Endodermal cell (in vitro differentiated cells): Measurements from ENCODE around the gene CXCL5. TPM values are rescaled to one million over a fixed set of nuclear protein-coding genes. Genes with fewer than 3 reads are reported as not detected.
"Not testable (repeated sequence)": the region's sequence is repeated elsewhere in the genome, so short reads cannot be mapped to it uniquely, and the experiment has no call there.

ENCODE experiments used
- DNase-seq: peaks from one replicate; pipeline ENCODE4 v3.0.0-alpha.2; 2017
- H3K27ac ChIP-seq: 2 replicates; pipeline ENCODE4 v1.5.1; 2013; ENCODE audit warnings: mild to moderate bottlenecking, low read depth, low read length, moderate library complexity
- H3K27me3 ChIP-seq: 2 replicates; pipeline ENCODE4 v1.6.1; 2013; ENCODE audit warnings: mild to moderate bottlenecking, low read length, moderate library complexity; ENCODE audit not compliant: insufficient read depth, control insufficient read depth, poor library complexity, severe bottlenecking
- H3K36me3 ChIP-seq: 2 replicates; pipeline ENCODE4 v1.7.0; 2013; ENCODE audit warnings: mild to moderate bottlenecking, low read length, moderate library complexity; ENCODE audit not compliant: control insufficient read depth, insufficient read depth
- H3K4me1 ChIP-seq: one replicate; pipeline ENCODE4 v1.7.0; 2013; ENCODE audit warnings: low read length; ENCODE audit not compliant: control insufficient read depth, insufficient read depth
- H3K4me3 ChIP-seq: 2 replicates; pipeline ENCODE4 v1.5.1; 2013; ENCODE audit warnings: mild to moderate bottlenecking, low read length, moderate library complexity
- H3K9ac ChIP-seq: 2 replicates; pipeline ENCODE4 v1.6.1; 2013; ENCODE audit warnings: mild to moderate bottlenecking, low read length, moderate library complexity; ENCODE audit not compliant: poor library complexity, severe bottlenecking; ENCODE audit errors: extremely low read depth
- H3K9me3 ChIP-seq: 2 replicates; pipeline ENCODE4 v1.6.1; 2013; ENCODE audit warnings: mild to moderate bottlenecking, low read length, moderate library complexity; ENCODE audit not compliant: control insufficient read depth
- H3K27ac Mint-ChIP-seq: 2 replicates; pipeline ENCODE4 v1.8.0; 2020; ENCODE audit warnings: mixed read lengths
- H3K27me3 Mint-ChIP-seq: 2 replicates; pipeline ENCODE4 v1.8.0; 2021; ENCODE audit warnings: mild to moderate bottlenecking, mixed read lengths; ENCODE audit not compliant: insufficient read depth
- H3K36me3 Mint-ChIP-seq: 2 replicates; pipeline ENCODE4 v1.8.0; 2020; ENCODE audit warnings: low read depth, mixed read lengths
- H3K4me1 Mint-ChIP-seq: 2 replicates; pipeline ENCODE4 v1.8.0; 2020; ENCODE audit warnings: mixed read lengths
- H3K4me3 Mint-ChIP-seq: 2 replicates; pipeline ENCODE4 v1.8.0; 2020; ENCODE audit warnings: mild to moderate bottlenecking, moderate library complexity, mixed read lengths
- H3K9me3 Mint-ChIP-seq: 2 replicates; pipeline ENCODE4 v1.8.0; 2020; ENCODE audit warnings: mild to moderate bottlenecking, mixed read lengths
- WGBS, 2 experiments: methylation state at CpG; one replicate each; pipeline versions ENCODE4 v1.1.5 to v1.1.7; 2013; ENCODE audit warnings: missing lambda C conversion rate in 2 of 2, mixed read lengths in 1 of 2; ENCODE audit not compliant: insufficient coverage in 1 of 2, insufficient read length in 1 of 2; 5-methylcytosine and 5-hydroxymethylcytosine counted together
- total RNA-seq, 2 donors: library from RNA; stranded (reverse); fragmentation: NEBNext Ultra II Directional in 1 of 2; extraction: Animal tissue kit (Norgen Biotek cat#: 25700) in 1 of 2; gene quantifications; 2 replicates in 1 of 2; 3 replicates in 1 of 2; pipeline ENCODE4 v1.2.1, GENCODE V29; 2021
- TF ChIP-seq, protein P1 (sequence below): fragments of 200-600 bp; sonication (generic); conservative IDR thresholded peaks from 2 replicates; pipeline ENCODE4 v1.5.0; 2021; ENCODE audit warnings: antibody characterized with exemption, mild to moderate bottlenecking

Gene CXCL5
- total RNA-seq, 2 donors from 2014 or later: 0.73 to 10.7 TPM

DNA sequence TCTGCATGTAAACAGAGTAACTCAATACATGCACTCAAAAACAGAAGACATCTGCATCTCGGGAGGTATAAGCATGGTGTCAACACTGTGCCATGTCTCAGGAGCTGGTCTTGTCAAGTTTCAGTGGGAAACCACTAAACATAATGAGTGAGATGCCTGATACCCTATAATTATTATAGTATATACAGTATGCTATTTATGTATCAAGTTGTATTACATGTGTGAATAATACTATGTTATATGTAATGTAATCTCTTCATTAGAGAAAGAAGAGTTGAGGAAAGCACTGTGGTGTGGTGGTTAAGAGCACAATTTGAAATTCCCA, 13.0 kb downstream of the CXCL5 start:
- Mint-ChIP-seq H3K36me3 (no peaks in the 10 kb centered on the region), H3K4me3 (no peak overlapping the region), H3K9me3 (no peaks in the 10 kb centered on the region), H3K27ac (no peak overlapping the region), H3K27me3 (peaks cover 15% of the 10 kb centered on the region), H3K4me1 (peaks cover 12% of the 10 kb centered on the region)
- no peak overlapping the region for H3K9ac ChIP-seq
- H3K4me1 ChIP-seq: no peaks in the 10 kb centered on the region
- no peaks in the 10 kb centered on the region for H3K9me3 ChIP-seq
- H3K4me3 ChIP-seq: no peak overlapping the region
- no peaks in the 10 kb centered on the region for H3K27me3 ChIP-seq
- TF ChIP-seq, protein P1, sequence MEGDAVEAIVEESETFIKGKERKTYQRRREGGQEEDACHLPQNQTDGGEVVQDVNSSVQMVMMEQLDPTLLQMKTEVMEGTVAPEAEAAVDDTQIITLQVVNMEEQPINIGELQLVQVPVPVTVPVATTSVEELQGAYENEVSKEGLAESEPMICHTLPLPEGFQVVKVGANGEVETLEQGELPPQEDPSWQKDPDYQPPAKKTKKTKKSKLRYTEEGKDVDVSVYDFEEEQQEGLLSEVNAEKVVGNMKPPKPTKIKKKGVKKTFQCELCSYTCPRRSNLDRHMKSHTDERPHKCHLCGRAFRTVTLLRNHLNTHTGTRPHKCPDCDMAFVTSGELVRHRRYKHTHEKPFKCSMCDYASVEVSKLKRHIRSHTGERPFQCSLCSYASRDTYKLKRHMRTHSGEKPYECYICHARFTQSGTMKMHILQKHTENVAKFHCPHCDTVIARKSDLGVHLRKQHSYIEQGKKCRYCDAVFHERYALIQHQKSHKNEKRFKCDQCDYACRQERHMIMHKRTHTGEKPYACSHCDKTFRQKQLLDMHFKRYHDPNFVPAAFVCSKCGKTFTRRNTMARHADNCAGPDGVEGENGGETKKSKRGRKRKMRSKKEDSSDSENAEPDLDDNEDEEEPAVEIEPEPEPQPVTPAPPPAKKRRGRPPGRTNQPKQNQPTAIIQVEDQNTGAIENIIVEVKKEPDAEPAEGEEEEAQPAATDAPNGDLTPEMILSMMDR: no peak
- WGBS, 2 experiments: 65% methylated on average over 1 of the region's 1 CpG; no CpG with 5 or more reads in 1 of the 2 experiments
- no peaks in the 10 kb centered on the region for H3K36me3 ChIP-seq
- DNase-seq: no peak
- no peak overlapping the region for H3K27ac ChIP-seq

DNA sequence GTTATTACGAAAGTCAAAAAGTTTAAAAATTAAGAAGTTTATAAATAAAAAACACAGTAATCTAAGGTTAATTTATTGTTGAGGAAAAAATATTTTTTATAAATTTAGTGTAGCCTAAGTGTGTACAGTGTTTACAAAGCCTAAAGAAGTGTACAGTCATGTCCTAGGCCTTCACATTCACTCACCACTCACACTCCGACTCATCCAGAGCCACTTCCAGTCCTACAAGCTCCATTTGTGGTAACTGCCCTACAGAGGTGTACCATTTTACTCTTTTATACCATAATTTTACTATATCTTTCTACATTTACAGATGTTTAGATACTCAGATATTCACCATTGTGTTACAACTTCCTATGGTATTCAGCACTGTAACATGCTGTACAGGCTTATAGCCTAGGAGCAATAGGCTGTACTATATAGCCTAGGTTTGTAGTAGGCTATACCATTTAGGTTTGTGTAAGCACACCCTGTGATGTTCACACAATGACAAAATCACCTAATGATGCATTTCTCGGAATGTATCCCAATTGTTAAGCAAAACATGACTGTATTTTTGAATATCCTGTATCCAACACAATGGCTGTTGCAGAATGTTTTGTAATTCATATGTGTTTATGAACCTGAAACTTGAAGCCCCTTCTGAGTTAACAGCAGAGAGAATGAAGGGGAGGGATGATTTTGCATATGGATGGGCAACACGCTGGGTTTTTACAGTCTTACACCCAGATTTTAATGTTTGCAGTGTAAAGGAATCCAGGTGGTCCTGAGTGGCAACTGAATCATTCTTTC, 13.5 kb downstream of the CXCL5 start:
- H3K36me3 ChIP-seq: no peaks in the 10 kb centered on the region
- H3K36me3 Mint-ChIP-seq: no peaks in the 10 kb centered on the region
- no peaks in the 10 kb centered on the region for H3K4me1 ChIP-seq
- peak; percentile 72 for DNase-seq
- H3K4me3 Mint-ChIP-seq: no peak overlapping the region
- H3K27me3 ChIP-seq: no peaks in the 10 kb centered on the region
- no peak overlapping the region for H3K4me3 ChIP-seq
- H3K9me3 ChIP-seq: no peaks in the 10 kb centered on the region
- no peaks in the 10 kb centered on the region for H3K9me3 Mint-ChIP-seq
- peaks cover 10% of the 10 kb centered on the region for H3K4me1 Mint-ChIP-seq
- TF ChIP-seq, protein P1: no peak
- H3K9ac ChIP-seq: no peak overlapping the region
- H3K27ac Mint-ChIP-seq: no peak overlapping the region
- WGBS, 2 experiments: 61 to 71% methylated on average over 4 of the region's 4 CpGs
- no peak overlapping the region for H3K27ac ChIP-seq
- H3K27me3 Mint-ChIP-seq: peaks cover 20% of the 10 kb centered on the region

- not testable (repeated sequence) for H3K27ac ChIP-seq, H3K4me1 ChIP-seq, H3K27ac Mint-ChIP-seq, H3K9me3 ChIP-seq, H3K36me3 ChIP-seq, H3K9ac ChIP-seq, H3K9me3 Mint-ChIP-seq, H3K36me3 Mint-ChIP-seq, H3K4me3 ChIP-seq, H3K27me3 ChIP-seq
- peak; percentile 64 for DNase-seq
- Mint-ChIP-seq H3K4me1 (peaks cover 16% of the 10 kb centered on the region), H3K4me3 (peak overlapping the region; percentile 51), H3K27me3 (peaks cover 20% of the 10 kb centered on the region)
- WGBS, 2 experiments: 84 to 89% methylated on average over 3 to 7 of the region's 7 CpGs
Observed at GRCh38 chr4:73981175-73981574, 17.3 kb downstream of the CXCL5 start.
